Breast epithelium (tissue), 4 donors: ENCODE data around the gene RPL19. TPM values are rescaled to one million over a fixed set of nuclear protein-coding genes. Genes with fewer than 3 reads are reported as not detected.

Experiments used
- DNase-seq, 2 donors: peaks; one replicate each; pipeline ENCODE4 v3.0.0-alpha.2; 2019; ENCODE audit warnings: low spot score in 2 of 2
- H3K27ac ChIP-seq, 2 donors: fragments of 200-600 bp; sonication (generic) in 1 of 2; one replicate each; pipeline ENCODE4 v1.5.1; 2016 to 2019; ENCODE audit warnings: mild to moderate bottlenecking in 1 of 2
- H3K27me3 ChIP-seq, 2 donors: fragments of 200-600 bp; sonication (generic) in 1 of 2; one replicate each; pipeline versions ENCODE4 v1.5.1 to v1.6.0; 2017 to 2019; ENCODE audit warnings: control low read depth in 1 of 2, mild to moderate bottlenecking in 1 of 2
- H3K36me3 ChIP-seq: fragments of 200-600 bp; one replicate; pipeline ENCODE4 v1.5.1; 2019
- H3K4me1 ChIP-seq, 2 donors: fragments of 200-600 bp; sonication (generic); one replicate each; pipeline ENCODE4 v1.5.1; 2016 to 2019; ENCODE audit warnings: control low read depth in 1 of 2
- H3K4me3 ChIP-seq, 3 donors: fragments of 200-600 bp; sonication (generic); 1 replicate in 2 of 3; 2 replicates in 1 of 3; pipeline ENCODE4 v1.5.1; 2016 to 2019; ENCODE audit warnings: mild to moderate bottlenecking in 3 of 3, moderate library complexity in 2 of 3
- H3K9me3 ChIP-seq, 2 donors: fragments of 200-600 bp; sonication (generic) in 1 of 2; one replicate each; pipeline ENCODE4 v1.5.1; 2016 to 2019; ENCODE audit warnings: control low read depth in 1 of 2
- POLR2A ChIP-seq: fragments of 450-650 bp; IDR thresholded peaks from one replicate; pipeline ENCODE4 v1.6.1; 2016; ENCODE audit warnings: antibody characterized with exemption, mild to moderate bottlenecking, moderate library complexity
- POLR2AphosphoS5 ChIP-seq, 3 donors: sonication (generic); formaldehyde crosslinking; IDR thresholded peaks; one replicate each; pipeline ENCODE4 v1.6.1; 2017; ENCODE audit warnings: antibody characterized with exemption in 3 of 3
- intact Hi-C: fragments of 100-400 bp; cut with DNase I; formaldehyde crosslinking; loops from one replicate; pipeline ENCODE4 v1.15.1; 2023; ENCODE audit warnings: low total_unique reads
- total RNA-seq, 3 donors: library from RNA; depleted of rRNA; stranded (reverse); fragments of >200 nt; gene quantifications; one replicate each; pipeline ENCODE4 v1.1.0, GENCODE V29; 2016
- TF ChIP-seq, protein P1 (sequence below), 3 donors: fragments of 450-650 bp; IDR thresholded peaks; one replicate each; pipeline ENCODE4 v1.5.1; 2016 to 2017; ENCODE audit warnings: antibody characterized with exemption in 3 of 3, mild to moderate bottlenecking in 3 of 3, moderate library complexity in 3 of 3

Gene RPL19
- total RNA-seq, 3 donors from 2014 or later: 2,817 to 3,666 (median 3,432) TPM

- no peak overlapping the region for H3K27ac ChIP-seq
- H3K4me1 ChIP-seq: no peaks in the 10 kb centered on the region
- TF ChIP-seq, protein P1, sequence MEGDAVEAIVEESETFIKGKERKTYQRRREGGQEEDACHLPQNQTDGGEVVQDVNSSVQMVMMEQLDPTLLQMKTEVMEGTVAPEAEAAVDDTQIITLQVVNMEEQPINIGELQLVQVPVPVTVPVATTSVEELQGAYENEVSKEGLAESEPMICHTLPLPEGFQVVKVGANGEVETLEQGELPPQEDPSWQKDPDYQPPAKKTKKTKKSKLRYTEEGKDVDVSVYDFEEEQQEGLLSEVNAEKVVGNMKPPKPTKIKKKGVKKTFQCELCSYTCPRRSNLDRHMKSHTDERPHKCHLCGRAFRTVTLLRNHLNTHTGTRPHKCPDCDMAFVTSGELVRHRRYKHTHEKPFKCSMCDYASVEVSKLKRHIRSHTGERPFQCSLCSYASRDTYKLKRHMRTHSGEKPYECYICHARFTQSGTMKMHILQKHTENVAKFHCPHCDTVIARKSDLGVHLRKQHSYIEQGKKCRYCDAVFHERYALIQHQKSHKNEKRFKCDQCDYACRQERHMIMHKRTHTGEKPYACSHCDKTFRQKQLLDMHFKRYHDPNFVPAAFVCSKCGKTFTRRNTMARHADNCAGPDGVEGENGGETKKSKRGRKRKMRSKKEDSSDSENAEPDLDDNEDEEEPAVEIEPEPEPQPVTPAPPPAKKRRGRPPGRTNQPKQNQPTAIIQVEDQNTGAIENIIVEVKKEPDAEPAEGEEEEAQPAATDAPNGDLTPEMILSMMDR (IDR thresholded peaks at IDR 0.05): no peak
- TF ChIP-seq POLR2A: no peak
- TF ChIP-seq POLR2AphosphoS5 (IDR thresholded peaks at IDR 0.05): no peak
- H3K36me3 ChIP-seq: no peaks in the 10 kb centered on the region
- no peaks in the 10 kb centered on the region for H3K27me3 ChIP-seq
- H3K9me3 ChIP-seq: no peaks in the 10 kb centered on the region
- H3K4me3 ChIP-seq: no peak overlapping the region
- intact Hi-C loops: no loop called here
- DNase-seq: no peak
Measured at GRCh38 chr17:39171933-39172332, 28.1 kb upstream of the RPL19 start.

- intact Hi-C loops: no loop called here
- Histone ChIP-seq H3K4me1 (no peaks in the 10 kb centered on the region), H3K27ac (no peak overlapping the region), H3K4me3 (no peak overlapping the region), H3K9me3 (no peaks in the 10 kb centered on the region), H3K27me3 (no peaks in the 10 kb centered on the region), H3K36me3 (no peaks in the 10 kb centered on the region)
- TF ChIP-seq POLR2A (no peak), POLR2AphosphoS5 (IDR thresholded peaks at IDR 0.05) (no peak)
- TF ChIP-seq, protein P1 (IDR thresholded peaks at IDR 0.05): no peak
- no peak for DNase-seq
Measured at GRCh38 chr17:39173080-39173479, 27.0 kb upstream of the RPL19 start.

DNA sequence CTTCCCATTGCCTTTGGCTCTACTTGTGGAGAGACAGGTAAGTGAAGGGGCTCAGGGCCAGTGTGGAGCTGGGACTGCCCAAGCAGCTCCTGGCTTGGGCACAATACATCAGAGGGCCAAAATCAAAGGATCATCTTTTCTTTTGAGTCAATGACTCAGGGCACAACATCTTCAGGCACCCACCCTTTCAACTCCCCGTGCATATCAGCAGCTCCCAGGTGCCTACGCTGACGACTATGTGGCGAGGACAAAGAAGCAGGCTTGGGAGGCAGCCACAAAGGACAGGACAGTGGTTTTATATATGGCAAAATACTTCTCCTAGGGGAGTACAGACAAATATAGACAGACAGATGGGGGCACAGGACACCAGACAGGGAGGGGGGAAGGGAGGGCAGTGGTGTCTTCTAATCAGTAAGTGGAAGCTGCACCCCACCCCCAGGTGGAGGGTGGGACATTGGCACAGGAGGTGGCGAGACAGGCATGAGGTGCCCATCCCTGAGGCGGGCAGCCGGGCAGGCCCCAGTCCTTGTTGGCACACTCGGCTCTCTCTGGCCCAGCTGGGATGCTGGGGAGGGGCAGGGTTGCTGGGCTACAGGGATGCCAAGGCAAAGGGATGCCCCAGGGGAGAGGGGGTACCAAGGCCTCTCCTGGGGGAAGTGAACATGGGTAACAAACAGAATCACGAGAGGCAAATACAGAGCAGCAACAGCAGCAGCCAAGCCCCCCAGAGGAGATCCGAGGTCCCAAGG is 26.4 kb upstream of the RPL19 start:
- Histone ChIP-seq H3K36me3 (no peaks in the 10 kb centered on the region), H3K27me3 (no peaks in the 10 kb centered on the region), H3K9me3 (no peaks in the 10 kb centered on the region), H3K4me1 (no peaks in the 10 kb centered on the region), H3K4me3 (no peak overlapping the region), H3K27ac (no peak overlapping the region)
- intact Hi-C loops: no loop called here
- no peak for DNase-seq
- TF ChIP-seq POLR2AphosphoS5 (IDR thresholded peaks at IDR 0.05) (no peak), POLR2A (no peak)
- TF ChIP-seq, protein P1 (IDR thresholded peaks at IDR 0.05): no peak

- Histone ChIP-seq H3K36me3 (no peaks in the 10 kb centered on the region), H3K27me3 (no peaks in the 10 kb centered on the region), H3K4me1 (no peaks in the 10 kb centered on the region), H3K4me3 (no peak overlapping the region), H3K27ac (no peak overlapping the region), H3K9me3 (no peaks in the 10 kb centered on the region)
- TF ChIP-seq POLR2AphosphoS5 (IDR thresholded peaks at IDR 0.05) (no peak), POLR2A (no peak)
- TF ChIP-seq, protein P1 (IDR thresholded peaks at IDR 0.05): peak; percentile 55 to 73 (median 56)
- DNase-seq: peak in 1 of 2 donors; percentile 71
- intact Hi-C loops: no loop called here
Measured at GRCh38 chr17:39174920-39175694, 25.0 kb upstream of the RPL19 start.

- H3K36me3 ChIP-seq: no peaks in the 10 kb centered on the region
- no peak for TF ChIP-seq POLR2AphosphoS5 (IDR thresholded peaks at IDR 0.05)
- TF ChIP-seq POLR2A: no peak
- TF ChIP-seq, protein P1 (IDR thresholded peaks at IDR 0.05): no peak
- no peak overlapping the region for H3K27ac ChIP-seq
- no peaks in the 10 kb centered on the region for H3K4me1 ChIP-seq
- no peaks in the 10 kb centered on the region for H3K9me3 ChIP-seq
- H3K27me3 ChIP-seq: no peaks in the 10 kb centered on the region
- no peak overlapping the region for H3K4me3 ChIP-seq
- DNase-seq: no peak
- intact Hi-C loops: no loop called here
Measured at GRCh38 chr17:39175695-39176093, 24.4 kb upstream of the RPL19 start.
